Stimulated activated CD4-positive, alpha-beta T cell treated with anti-CD3 and anti-CD28 coated beads, TNF-alpha, amount 100 ng/mL, for 4 hours (primary cell): ENCODE data around the gene GALT.
"Not testable (repeated sequence)": the region's sequence is repeated elsewhere in the genome, so short reads cannot be mapped to it uniquely, and the experiment has no call there.

Experiments
- DNase-seq, 3 experiments: peaks; one replicate each; pipeline ENCODE4 v3.0.0-alpha.2; 2020; ENCODE audit warnings: low read depth in 3 of 3

The GALT gene

GRCh38 chr9:34627716-34628655, 18.5 kb upstream of the GALT start:
- no peak for DNase-seq

DNA sequence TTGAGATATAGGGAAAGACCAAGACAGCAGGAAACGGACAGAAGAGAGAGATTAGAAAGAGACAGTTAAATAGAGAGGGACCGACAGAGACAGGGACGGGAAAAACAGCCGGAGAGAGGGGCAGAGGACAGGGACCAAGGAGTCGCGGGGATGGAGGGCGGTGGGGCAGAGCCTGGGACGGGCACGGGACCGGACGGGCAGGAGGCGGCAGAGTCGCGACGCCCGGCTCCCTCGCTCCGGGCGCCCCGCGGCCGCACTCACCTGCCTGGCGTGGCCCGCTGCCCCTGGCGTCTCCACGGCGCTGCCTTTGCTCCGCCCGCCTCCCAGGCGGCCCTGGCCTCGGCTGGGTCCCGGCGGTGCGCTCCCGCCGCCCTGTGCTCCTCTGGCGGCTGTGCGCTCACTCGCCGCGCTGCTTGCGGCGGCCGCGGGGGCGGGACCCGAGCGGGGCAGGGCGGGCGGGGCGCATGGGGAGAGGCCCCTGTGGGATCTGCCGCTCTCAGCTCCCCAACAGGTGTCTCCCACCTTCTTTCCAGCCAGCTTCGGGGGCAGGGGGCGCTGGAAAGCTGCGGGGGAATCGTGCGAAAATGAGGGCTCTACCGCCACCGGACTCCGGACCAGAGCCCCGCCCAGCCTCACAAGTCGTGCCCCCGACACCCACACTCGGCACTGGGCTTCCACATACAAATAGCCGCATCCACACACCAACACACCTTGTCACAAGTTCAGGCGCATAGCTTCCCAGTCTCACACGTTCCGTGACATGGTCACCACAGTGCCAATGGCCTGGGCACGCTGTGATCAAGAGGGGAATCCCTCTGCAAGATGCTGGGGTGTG, 17.6 kb upstream of the GALT start, which contains the start of gene ARID3C:
ARID3C (minus strand) TSS at position 411 of the 835 bp plus-strand sequence. CDS start 1,052 bp downstream, outside the sequence.
- no peak for DNase-seq

- no peak for DNase-seq
These were observed 17.0 kb upstream of the GALT start for GRCh38 chr9:34629491-34629808.

- DNase-seq, result no peak
These were observed 15.9 kb upstream of the GALT start for GRCh38 chr9:34630402-34631154.

DNA sequence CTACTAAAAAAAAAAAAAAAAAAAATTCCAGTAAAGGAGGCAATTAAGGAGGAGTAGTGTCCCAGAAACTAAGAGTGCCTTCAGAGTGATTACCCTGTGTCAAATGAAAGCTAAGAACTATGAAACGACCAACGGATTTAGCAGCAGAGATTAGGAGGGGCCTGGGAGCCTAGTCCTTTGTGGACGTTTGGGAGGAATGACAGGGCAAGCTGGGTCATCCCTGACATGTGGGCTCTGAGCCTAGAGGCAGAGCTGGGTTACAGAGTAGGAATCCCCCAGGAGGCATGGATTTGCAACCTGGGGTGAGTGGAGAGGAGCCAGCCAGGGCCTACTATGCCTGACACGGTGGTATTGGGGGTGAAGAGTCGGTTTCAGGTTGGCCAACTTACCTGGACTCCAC, 13.3 kb upstream of the GALT start:
- no peak for DNase-seq

DNA sequence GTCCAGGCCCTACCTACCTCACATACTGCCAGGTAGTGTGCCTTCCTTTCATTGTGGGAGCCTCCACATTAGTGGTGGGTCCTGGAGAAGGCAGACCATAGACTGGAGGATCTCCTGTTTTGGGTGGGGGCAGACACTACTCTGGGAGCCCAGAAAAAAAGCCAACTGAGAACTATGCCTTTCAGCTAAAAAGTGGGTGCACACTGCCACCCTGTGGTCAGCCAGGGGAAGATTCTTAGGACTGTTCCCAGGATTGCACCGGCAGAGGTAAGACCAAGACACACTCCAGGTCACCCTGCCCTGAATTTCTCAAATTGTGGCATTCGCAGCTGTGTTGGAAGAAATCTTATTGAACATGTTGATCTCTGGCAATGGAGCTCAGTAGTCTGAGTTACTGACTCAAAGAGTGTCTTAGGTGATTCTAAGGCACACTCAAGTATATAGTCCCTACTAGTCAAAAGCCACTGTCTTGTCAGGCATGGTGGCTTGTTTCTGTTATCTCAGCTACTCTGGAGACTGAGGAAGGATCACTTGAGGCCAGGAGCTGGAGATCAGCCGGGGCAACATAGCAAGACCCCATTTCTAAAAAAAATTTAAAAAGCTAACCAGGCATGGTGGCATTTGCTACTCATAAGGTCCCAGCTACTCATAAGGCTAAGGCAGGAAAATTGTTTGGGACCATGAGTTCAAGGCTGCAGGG, 12.5 kb upstream of the GALT start:
- peak in 2 of 3 experiments; percentile 52 to 56 for DNase-seq

GRCh38 chr9:34634551-34635248, 11.8 kb upstream of the GALT start:
- DNase-seq, result no peak

- no peak for DNase-seq
These were observed 10.9 kb upstream of the GALT start for GRCh38 chr9:34635556-34635955.

DNA sequence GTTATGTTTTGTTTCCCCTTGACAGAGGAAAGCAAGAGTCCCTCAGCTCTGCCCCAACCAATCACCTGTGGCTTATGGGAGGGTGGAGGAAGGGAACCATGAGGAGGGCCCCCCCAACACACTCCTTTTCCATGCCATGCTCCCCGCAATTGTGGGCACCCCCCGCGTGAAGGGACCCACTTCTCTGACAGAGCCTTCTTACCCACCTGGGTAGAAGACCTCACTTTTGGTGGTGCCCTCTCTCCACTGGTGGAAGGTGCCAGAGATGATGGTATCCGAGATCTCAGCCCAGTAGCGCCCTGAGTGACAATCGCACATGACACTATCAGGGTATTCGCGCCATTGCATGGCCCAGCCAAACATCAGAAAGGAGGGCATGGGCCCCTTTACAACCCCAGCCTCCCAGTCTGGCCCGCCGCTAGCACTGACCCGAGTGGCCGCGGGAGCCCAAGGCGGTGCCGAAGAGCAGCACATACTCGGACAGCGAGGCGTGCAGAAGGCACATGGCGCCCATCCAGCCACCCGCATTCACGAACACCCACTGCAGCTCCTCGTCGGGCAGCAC, 9.6 kb upstream of the GALT start:
- DNase-seq, result no peak

DNA sequence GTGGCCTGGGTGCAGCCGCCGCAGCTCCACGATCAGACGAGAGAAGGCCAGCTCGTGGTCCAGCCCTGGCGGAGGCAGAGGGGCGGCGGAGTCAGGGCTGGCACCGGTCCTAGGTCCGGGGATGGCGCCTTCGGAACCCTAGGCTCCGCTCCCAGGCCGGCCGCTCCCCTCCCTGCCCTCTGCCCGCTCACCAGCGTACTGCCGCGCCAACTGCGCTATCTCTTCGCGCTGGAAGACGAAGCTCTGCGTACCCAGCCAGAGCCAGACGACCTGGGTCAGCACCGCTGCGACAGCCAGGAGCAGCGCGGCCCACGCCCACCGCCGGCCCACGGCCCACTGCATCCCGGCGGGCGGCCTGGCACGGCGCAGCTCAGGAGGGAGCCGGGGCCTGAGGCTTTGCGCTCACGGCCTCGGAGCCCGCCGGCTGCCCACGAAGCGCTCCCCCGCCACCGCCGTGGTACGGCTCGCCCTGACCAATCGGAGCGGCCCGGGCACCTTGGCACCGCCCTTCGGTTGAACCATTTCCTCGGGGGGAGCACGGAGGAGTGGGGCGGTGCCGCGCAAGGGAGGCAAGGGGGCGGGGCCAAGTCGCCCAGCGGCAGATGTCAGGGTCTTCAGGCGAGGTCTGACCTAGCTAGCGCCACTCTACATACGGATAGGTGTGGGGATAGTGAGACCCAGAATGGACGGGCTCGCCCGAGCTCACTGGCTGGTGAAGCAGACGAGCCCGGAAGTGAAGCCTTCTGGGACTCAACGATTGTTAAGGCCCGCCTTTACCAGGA, 8.9 kb upstream of the GALT start, which contains the start of gene SIGMAR1:
SIGMAR1 (minus strand) TSS at position 432 of the 782 bp plus-strand sequence; CDS start at position 342, 90 bp downstream.
- peak; percentile 89 to 94 (median 92) for DNase-seq

DNA sequence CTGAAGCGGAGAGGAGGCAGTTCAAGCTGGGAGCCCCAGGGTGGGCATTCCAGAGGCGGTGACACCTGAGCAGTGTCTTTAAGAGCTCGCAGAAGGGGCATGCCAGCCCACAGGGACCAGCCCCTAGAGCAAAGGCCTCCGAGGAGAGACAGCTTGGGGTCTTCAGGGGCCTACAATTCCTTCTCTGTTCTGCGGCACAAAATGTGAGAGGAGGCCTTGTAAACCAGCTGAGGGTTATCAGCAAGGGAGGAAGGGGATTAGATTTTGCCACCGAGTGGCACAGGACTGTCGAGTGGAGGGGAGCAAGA, 8.4 kb upstream of the GALT start:
- no peak for DNase-seq

DNA sequence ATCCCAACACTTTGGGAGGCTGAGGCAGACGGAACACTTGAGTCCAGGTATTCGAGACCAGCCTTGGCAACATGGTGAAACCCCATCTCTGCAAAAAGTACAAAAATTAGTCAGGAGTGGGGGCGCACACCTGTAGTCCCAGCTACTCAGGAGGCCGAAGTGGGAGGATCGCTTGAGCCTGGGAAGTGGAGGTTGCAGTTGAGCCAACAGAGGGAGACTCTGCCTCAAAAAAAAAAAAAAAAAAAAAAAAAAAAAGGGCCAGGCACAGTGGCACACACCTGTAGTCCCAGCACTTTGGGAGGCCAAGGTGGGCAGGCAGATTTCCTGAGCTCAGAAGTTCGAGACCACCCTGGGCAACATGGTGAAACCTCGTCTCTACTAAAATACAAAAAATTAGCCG, 7.2 kb upstream of the GALT start:
- not testable (repeated sequence) for DNase-seq

DNA sequence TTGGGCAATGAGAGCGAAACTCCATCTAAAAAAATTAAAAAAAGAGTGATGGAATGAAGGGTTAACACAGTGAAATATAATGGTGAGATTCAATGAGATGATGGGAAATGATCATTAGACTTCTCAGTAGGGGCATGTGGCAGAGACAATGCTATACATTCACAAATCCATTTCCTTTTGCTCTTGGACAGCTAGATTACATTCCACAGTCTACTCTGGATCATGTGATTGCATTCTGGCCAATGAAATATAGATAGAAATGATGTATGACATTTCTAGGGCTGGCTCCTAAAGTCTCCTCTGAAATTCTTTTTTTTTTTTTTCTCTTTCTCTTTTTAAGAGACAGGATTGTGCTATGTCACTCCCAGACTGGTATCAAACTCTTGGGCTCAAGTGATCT, 3.8 kb upstream of the GALT start:
- no peak for DNase-seq

DNA sequence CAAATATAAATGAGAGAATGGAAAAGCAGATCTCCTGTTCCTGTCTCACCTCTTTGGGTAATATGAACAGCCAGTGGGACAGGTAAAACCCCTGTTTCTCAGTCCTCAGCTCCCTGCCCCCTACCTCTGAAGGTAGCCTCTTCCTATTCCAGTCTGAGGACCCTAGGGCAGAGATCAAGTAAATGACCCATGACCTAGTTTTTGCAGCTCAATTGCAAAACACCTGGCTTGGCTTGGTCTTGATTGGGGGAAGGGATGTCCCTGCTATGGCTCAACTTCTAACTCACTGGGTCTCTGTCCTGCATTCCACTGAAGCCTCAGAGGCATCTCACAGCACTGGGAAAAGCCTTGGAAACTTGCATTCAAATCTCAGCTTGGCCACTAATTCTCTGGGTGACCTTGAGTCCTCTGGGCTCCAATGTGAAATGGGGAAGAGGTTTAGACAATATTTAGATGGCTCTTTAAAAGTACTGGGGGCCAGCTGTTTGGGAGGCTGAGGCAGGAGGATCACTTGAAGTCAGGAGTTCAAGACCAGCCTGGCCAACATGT, 1.6 kb upstream of the GALT start:
- DNase-seq, result no peak

- no peak for DNase-seq
These were observed 569 bp downstream of the GALT start for GRCh38 chr9:34647084-34647403.

DNA sequence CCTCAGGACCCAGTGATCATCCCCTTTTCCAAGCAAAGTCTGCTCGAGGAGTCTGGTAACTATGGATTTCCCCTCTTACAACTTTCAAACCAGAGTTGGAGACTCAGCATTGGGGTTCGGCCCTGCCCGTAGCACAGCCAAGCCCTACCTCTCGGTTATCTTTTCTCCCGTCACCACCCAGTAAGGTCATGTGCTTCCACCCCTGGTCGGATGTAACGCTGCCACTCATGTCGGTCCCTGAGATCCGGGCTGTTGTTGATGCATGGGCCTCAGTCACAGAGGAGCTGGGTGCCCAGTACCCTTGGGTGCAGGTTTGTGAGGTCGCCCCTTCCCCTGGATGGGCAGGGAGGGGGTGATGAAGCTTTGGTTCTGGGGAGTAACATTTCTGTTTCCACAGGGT, 1.2 kb downstream of the GALT start:
- no peak for DNase-seq

- DNase-seq, result no peak
These were observed 2.2 kb downstream of the GALT start for GRCh38 chr9:34648673-34649072.

- no peak for DNase-seq
These were observed 4.3 kb downstream of the GALT start for GRCh38 chr9:34650816-34651215.

- DNase-seq, result no peak
These were observed 4.8 kb downstream of the GALT start for GRCh38 chr9:34651321-34651720.
